Fibroblast of peridontal ligament (primary cell): ENCODE measurements around the gene POP4.
A peak's percentile ranks its signal among the peaks of the same experiment; 100 is the strongest.

Source experiments
- DNase-seq: peaks from one replicate; pipeline ENCODE4 v3.0.0-alpha.2; 2010; ENCODE audit errors: extremely low read depth

POP4 gene

DNA sequence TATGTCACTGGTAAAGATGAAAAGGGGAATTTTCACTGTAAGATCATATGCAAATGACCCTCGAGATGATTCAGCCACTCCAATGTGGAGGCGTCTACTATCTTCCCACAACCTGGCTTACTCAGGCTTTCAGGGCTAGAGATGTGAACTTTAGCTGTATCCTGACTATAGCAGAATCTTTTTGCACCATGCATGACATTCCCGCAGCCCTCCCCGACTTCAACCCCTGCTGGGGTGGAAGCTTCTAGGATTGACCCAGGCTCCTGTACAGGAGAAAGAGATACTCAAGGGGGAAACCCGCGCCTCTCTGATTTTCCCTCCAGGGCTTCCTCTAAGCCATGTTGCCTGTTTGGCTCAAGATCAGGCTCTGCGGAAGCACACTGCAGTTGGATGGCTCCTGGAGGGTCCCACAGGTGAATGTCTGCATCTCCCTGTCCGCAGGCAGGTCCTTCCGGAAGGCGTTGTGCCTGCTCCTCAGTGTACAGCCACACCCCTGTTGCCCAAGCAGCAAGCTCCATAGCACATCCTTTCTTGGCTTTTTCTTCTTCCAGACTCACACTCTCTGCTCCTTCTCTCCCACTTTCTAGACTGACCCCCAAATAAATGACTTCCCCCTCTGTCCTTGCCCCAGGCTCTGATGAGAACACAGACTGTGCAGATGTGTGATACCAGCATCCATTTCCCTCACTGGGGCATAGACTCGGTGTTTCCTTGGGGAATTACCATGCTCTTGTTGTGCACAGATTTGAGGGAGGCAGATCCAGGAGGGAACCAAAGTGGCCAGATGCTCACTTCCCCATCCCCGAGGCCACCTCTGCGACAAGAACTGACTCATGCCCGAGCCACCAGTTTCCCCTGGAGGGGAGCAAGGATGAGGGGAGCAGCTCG is 29.1 kb upstream of the POP4 start:
- DNase-seq = no peak

DNA sequence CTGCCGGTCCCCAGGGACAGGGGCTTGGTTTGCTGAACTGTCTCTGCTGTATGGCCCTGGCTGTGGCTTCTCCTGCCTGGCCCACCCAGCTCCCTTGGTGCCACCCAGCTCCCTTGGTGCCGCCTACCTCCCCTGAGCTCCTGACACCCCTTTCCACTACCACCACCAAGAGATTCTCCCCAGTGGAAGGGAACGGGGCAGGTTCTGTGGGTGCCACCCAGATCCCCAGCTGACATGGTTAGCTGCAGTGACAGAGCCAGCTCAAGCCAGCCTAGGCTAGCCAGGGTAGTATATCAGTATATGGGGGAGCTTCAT is 28.5 kb upstream of the POP4 start:
- no peak for DNase-seq

DNA sequence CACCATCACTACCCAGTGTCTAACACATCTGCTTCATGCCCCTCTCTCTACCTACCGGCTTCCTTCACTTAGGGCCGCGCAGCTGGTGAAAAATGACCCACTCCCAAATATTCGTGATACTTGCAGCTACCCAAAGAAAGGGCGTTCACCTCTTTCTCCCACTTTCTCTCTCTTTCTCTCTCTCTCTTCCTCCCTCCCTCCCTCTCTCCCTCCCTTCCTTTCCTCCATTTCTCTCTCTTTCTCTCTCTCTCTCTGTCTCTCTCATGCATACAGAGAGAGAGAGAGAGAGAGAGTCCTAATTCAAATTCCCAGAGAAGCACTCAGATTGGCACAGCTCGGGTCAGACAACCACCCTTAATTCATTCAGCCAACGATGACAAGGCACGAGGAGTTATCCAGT is 27.7 kb upstream of the POP4 start:
- DNase-seq = no peak

DNA sequence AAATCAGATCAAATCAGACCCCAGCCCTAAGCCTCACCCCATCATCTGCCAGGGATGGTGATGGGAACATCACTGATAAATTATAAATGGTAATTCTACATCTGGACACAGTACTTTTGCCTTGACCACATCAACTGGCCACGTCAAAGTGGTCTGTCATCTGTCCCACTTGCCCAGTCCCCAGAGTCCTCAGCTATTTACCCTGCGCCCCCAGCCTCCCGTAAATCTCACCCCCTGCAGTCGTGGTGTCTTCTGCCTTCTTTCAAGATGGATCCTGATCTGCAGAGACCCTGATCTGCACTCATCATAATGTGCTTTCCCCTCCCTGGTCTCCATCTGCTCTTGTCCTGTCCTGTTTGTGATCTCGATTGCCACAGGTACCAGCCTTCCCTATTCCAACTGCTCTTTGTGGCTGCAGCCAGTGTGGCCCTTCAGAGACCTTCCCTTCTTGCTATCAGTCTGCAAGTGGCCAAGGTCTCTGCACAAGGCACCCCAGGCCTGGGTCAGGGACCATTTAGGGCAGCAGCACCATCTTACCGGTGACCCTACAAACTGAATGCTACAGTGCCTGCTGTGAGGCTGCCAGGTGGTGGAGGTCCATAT is 26.7 kb upstream of the POP4 start:
- DNase-seq = no peak

DNA sequence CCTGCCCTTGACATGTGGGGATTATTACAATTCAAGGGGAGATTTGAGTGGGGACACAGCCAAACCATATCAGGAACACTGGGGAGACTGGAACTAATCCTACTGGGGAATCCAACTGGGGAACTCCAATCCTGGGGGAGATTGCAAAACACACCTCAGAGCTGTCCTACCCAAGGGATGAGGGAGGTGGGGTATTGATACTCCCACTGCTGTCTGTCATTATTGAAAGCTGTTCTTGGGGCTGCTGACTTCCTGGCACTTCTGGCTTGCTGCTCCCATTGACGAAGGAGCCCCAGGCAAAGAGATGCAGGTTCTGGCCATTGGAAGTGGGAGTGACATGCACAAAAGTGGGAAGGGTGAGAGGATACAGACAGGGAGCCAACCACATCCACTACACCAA is 24.7 kb upstream of the POP4 start:
- no peak for DNase-seq

DNA sequence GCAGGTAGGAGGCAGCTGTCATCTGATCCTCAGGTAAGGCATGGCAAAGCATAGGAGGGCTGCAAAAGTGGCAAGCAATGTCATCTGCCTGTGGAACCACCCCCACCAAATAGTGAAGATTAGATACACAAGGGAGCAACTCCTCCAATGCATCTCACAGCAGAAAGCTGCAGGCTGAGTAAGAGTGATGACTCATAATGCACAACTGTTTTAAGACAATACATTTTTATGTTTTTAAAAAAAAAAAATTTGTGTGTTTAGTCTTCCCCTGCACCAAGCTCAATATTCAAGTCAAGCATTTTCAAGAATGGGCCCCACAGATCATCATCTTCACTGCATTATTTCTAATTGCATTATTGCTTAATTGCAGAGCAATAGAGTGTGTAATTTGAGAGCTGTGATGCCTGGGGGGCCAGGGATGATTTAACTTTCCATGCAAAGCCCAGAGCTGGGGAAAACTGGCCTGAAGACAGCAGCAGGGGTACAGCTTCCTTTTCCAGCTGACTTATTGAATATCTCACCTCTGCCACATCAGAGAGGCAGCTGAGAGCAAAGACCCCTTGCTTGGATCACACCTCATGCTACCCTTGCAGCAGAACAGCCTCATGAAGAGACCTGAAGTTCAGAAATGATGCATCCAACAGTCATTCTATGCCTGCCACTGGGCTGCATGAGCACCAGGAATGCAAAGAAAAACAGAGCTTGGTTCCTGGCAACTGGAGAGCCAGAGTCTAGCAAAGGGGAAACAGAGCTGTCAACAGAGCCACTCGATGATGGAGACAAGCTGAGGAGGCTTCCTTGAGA is 22.7 kb upstream of the POP4 start:
- DNase-seq = peak; percentile 8

DNA sequence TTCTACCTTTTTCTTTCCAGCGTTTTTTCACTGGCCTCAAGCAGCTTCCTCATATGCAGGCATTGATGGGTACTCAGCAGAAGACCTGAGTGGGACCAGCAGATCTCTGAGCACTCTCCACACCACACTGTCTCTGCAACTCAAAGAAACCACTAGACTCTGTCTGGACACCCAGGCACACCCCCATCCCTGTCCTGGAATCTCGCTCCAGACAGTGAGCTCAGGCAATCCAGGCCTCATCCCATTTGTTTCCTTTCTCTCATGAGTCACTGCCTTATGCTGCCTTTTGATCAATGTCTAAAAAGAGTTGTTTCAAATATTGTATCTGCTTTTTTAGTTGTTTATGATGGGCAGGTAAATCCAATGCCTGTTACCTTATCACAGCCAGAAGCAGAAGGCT is 19.7 kb upstream of the POP4 start:
- no peak for DNase-seq

DNA sequence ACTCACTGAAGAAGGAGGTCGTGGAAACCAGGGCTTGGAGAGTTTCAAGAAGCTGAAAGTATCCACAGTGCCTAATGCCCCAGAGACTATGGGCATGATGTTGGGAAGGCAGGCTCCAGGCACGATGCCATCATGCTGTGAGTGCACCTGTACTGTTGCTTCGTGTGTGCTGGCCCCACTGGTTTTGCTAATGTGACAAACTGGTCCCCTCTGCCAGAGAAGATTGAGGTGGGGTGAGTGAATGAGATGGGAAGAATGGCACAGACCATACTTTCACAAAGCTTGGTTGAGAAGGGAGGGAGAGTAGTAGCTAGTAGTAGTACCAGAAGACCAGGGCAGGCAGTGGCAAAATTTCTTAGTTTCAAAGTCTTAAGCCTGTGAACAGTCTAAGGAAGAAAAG is 19.0 kb upstream of the POP4 start:
- DNase-seq = no peak

DNA sequence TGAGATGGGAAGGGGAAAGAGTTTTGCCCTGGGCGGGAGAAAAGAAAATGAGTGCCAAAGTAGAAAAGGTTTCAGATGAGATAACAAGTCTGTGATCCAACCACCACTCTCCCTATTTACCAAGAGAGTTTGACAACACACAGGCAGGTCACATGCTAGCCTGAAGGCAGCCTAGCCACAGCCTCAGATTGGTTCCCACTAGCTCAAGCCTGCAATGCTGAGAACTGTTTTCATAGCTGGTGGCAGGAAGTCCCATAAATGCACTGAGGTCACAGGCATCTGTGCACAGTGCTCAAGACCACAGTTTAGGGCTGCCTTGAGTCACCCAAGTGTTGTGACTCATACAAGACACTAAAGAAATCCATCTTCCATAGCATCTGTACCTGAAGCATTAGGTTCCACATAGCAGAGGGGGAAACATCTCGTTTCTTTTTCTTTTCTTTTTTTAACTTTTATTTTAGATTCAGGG is 18.5 kb upstream of the POP4 start:
- no peak for DNase-seq

DNA sequence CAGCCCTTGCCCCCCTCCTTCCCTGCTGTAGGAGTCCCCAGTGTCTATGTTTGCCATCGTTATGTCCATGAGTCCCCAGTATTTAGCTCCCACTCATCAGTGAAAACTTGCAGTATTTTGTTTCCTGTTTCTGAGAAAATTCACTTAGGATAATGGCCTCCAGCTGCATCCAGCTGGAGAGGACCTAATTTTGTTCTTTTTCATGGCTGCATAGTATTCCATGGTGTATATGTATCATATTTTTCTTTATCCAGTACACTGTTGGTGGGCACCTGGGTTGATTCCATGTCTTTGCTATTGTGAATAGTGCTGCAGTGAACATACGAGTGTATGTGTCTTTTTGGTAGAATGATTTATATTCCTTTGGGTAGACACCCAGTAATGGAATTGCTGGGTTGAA is 18.0 kb upstream of the POP4 start:
- DNase-seq = no peak

DNA sequence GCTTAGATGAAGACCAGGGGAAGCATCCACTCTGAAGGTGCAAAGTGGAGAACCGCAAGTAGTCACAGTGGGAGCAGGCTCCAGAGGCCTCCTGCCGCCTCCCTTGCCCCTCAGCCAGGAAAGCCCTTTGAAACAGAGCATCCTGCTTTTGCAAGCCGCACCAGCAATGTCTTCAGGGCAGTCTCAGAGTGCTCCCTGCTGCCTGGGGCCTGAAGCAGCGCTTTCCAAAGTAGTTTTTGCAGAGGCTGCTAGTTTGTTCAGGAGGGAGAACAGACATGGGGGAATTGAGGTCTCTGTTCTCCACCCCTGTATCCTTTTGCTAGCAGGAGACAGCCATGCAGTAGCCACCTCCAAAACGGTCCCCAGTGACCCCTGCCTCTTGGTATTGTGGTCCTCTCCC is 15.8 kb upstream of the POP4 start:
- DNase-seq = no peak

DNA sequence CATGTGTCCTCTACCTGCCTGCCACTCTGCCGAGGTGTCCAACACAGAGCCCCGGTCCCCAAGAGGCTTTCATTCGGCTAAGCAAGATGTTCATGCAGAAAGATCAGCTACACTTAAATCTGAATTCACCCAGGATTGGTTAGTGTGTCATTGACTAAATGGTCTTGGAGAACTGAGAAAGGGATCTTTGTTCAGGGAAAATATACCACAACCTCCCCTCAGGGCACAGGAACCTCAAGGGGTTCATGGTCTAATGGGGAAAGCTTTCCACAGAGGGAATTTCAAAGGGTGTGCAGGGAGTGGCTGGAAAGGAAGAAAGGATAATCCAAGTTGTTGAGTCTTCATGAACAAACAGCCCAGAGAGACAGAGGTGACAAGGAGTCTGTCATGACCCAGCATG is 14.4 kb upstream of the POP4 start:
- no peak for DNase-seq

DNA sequence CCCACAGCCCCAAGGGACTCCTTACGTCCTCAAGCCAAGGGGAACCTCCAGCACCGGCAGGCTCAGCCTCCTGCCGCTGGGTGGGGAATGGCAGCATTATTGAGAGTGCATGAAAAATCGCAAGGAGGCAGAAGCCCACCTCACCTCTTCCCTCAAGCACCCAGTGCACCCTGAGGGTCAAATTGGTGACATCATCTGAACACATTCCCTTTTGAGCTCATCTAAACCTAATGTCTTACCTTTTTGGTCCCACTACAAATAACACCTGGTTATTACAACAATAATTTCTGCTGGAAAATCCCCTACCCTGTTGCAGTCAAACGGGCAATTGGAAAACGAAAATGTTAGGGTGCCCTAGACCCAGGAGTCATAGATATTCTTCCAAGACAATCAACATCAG is 12.2 kb upstream of the POP4 start:
- no peak for DNase-seq

DNA sequence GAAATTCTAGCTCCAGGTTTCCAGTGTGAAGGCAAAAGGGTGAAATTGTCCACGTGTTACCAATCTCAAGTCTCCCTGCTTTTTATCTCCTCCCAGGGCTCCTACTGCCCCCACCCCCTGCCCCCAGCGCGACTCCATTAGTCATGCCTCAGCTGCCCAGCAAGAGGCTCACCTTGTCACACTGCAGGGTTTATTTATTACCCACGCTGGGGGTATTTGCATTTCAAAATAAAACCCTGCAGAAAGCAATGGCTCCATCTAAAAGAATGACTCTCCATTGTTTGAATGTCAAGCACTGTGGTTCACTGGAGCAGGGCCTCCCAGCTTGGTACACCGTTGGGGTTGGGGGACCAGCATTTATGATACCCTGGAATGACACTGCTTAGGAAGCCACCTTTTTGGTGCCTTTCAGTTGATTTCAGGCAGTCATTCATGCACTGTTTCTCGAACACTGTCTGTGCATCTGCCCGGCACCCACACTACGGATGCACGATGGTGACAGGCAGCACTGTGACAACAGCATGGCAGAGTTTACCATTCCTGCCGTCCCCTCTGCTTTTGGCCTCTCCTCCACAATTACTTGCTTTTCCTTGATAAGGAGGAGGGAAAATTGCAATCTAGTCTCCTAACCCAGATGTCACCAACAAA is 9.9 kb upstream of the POP4 start:
- DNase-seq = no peak

DNA sequence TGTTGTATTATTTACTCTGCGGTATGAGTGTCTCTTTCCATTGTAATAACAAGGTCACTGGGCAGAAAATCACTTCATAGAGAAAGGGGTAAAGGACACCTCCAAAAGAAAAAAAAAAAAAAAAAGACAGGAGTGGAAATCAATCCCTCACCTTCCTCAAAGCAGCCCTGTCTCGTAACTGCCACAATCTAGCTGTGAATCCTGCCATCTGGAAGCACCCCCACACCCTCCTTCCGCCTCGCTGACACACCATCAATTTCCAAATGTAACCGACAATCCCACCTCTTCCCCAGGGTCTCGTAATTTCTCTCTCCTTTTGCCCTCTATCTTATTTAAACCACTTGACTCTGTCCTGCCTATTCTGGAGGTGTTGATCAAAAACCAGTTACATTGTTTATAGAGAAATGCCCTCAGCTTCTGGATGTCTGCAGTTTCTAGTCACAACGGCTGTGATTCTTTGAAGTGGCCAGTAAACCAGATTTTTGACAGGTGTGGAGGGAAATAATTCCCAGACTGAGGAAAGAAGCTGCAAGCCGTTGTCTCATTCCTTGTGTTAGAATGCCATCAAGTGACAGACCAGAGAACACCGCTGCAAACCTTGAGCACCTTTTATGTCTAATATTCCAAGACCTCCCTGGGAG is 9.1 kb upstream of the POP4 start:
- peak; percentile 21 for DNase-seq

DNA sequence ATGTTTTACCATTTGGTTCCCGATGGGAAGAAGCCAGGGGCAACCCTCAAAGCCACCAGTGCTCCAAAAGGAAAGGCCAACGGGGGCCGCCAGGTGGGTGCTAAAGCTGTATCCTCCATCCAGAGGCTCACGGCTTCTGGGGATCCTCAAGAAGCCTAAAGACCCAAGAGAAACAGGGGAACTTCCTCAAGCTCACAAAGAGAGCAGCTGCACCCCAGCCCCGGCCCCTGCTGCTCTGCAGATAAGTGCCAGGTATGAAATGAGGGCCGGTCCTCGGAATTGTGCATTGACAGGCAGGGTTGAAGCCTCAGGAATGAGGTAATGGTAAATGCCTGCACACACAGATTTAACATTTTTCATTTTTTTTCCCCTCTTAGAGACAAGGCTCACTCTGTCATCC is 8.0 kb upstream of the POP4 start:
- DNase-seq = no peak

DNA sequence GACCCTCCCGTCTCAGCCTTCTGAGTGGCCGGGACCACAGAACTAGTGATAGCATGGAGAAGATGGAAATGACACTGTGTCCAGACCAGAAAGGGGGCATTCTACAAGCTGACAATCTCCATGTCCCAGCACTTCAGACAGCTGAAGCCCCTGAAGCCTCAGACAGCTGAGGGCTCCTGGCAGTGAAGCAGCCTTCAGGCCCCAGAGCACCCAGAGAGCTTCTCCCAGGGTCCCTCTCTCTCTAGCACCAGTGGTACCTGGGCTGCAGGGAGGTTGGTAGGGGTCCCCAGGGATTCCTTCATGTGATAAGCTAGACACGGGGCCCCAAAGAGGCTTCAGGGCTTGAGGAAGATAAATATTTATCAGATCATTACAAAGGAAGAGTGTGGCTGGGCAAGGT is 7.6 kb upstream of the POP4 start:
- no peak for DNase-seq

DNA sequence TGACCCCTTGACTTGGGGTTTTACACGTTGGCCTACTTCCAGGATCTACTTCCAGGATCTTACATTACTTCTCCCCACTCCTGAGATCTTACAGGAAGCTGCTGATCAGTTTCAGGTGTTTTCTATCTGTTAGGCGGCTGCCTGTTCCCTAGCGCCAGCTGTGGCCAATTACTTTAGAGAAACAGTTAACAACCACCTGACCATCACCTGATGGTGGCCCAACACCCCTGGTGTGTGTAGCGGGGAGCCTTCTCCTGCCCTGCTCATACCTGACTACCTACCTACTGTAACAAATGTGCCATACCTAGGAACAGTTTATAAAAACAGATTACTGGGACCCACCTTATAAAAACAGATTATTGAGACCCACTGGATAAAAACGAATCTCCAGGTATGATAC is 2.8 kb upstream of the POP4 start:
- no peak for DNase-seq

DNA sequence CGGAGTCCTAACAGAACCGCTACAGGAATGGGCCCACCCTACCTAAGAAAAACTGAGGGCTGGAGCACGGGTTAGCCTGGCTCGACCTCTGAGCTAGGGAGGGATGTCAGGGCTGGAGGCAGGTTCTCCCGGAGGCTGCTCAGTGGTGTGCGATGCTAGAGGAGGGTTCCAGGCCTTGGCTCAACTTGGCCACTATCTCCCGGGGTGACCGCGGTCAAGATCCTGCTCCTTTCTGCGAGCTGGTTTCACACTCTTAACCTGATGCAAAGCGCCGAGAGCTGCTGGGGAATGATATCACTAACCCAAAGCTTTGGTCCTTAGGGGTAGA is 301 bp downstream of the POP4 start:
- no peak for DNase-seq

DNA sequence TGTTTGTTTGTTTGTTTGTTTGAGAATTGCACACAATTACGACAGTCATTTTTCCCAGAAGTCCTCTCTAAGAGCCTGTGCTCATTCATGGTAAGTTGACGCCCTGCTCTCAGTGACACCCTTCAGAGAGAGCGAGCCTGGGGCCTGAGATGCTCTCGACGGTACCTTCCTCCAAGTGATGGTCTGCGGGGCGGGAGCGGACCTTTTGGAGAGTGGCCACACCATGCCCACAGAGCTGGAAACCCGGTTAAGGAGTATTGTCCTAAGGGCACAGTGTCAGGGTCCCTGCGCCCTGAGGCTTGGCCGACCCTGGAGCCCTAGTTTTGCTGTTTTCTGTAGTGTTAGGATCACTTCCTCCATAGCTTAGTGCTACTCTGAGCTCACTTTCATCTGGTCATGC is 3.6 kb downstream of the POP4 start:
- no peak for DNase-seq

DNA sequence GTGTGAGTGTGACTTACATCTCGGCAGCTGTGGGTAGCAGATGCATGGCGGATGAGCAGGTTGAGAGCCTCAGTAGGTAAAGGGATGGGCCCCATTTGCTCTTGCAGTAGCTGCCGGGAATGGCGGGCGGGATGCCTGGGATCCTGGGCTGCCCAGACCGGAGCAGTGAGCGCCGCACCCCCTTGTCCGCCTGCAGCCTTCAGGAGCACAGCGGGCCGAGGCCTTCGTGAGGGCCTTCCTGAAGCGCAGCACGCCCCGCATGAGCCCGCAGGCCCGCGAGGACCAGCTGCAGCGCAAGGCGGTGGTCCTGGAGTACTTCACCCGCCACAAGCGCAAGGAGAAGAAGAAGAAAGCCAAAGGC is 4.1 kb downstream of the POP4 start:
- DNase-seq = no peak
